Stimulated activated CD4-positive, alpha-beta T cell treated with anti-CD3 and anti-CD28 coated beads, TNF-alpha, amount 100 ng/mL, for 48 hours (primary cell): Measurements from ENCODE around the gene CTNNA3.
"Not testable (repeated sequence)": the region's sequence is repeated elsewhere in the genome, so short reads cannot be mapped to it uniquely, and the experiment has no call there.

ENCODE experiments used
- DNase-seq, 3 donors: peaks; one replicate each; pipeline ENCODE4 v3.0.0-alpha.2; 2020; ENCODE audit warnings: low read depth in 3 of 3

Gene CTNNA3

GRCh38 chr10:66394342-66395063 lies 1301.5 kb downstream of the CTNNA3 start:
- no peak for DNase-seq

GRCh38 chr10:66390926-66391325 lies 1305.1 kb downstream of the CTNNA3 start:
- DNase-seq, result no peak

GRCh38 chr10:66381045-66381444 lies 1315.0 kb downstream of the CTNNA3 start:
- no peak for DNase-seq

GRCh38 chr10:66378117-66378876 lies 1317.7 kb downstream of the CTNNA3 start:
- no peak for DNase-seq

- DNase-seq, result no peak
Measured at GRCh38 chr10:66368146-66368545, 1327.8 kb downstream of the CTNNA3 start.

- no peak for DNase-seq
Measured at GRCh38 chr10:66366163-66366562, 1329.8 kb downstream of the CTNNA3 start.

- no peak for DNase-seq
Measured at GRCh38 chr10:66365686-66366085, 1330.3 kb downstream of the CTNNA3 start.

GRCh38 chr10:66362522-66362921 lies 1333.5 kb downstream of the CTNNA3 start:
- DNase-seq, result no peak

GRCh38 chr10:66353822-66354221 lies 1342.2 kb downstream of the CTNNA3 start:
- DNase-seq, result not testable (repeated sequence)

GRCh38 chr10:66353422-66353821 lies 1342.6 kb downstream of the CTNNA3 start:
- no peak for DNase-seq

- DNase-seq, result no peak
Measured at GRCh38 chr10:66350622-66351399, 1345.2 kb downstream of the CTNNA3 start.

GRCh38 chr10:66349726-66350125 lies 1346.3 kb downstream of the CTNNA3 start:
- no peak for DNase-seq

- no peak for DNase-seq
Measured at GRCh38 chr10:66349076-66349475, 1346.9 kb downstream of the CTNNA3 start.

GRCh38 chr10:66337211-66337610 lies 1358.8 kb downstream of the CTNNA3 start:
- DNase-seq, result no peak

GRCh38 chr10:66336791-66337190 lies 1359.2 kb downstream of the CTNNA3 start:
- DNase-seq, result no peak

- DNase-seq, result not testable (repeated sequence)
Measured at GRCh38 chr10:66335753-66336152, 1360.2 kb downstream of the CTNNA3 start.

GRCh38 chr10:66329147-66329546 lies 1366.8 kb downstream of the CTNNA3 start:
- DNase-seq, result no peak

- DNase-seq, result no peak
Measured at GRCh38 chr10:66326876-66327275, 1369.1 kb downstream of the CTNNA3 start.

GRCh38 chr10:66322777-66323176 lies 1373.2 kb downstream of the CTNNA3 start:
- DNase-seq, result no peak

- DNase-seq, result no peak
Measured at GRCh38 chr10:66321723-66322665, 1374.0 kb downstream of the CTNNA3 start.

GRCh38 chr10:66318761-66319160 lies 1377.2 kb downstream of the CTNNA3 start:
- no peak for DNase-seq
